ENCODE measurements around the gene SLC6A15. TPM values are rescaled to one million over a fixed set of nuclear protein-coding genes. Genes with fewer than 3 reads are reported as not detected.

The SLC6A15 gene
- total RNA-seq, 1 experiment from 2014 or later, result 24.4 TPM

- H3K27me3 ChIP-seq, result no peaks in the 10 kb centered on the region
- no peaks in the 10 kb centered on the region for H3K9me3 ChIP-seq (replicated peaks)
- no peaks in the 10 kb centered on the region for H3K36me3 ChIP-seq
- H3K4me3 ChIP-seq, result no peak overlapping the region
- no peak overlapping the region for H3K27ac ChIP-seq
- H3K4me1 ChIP-seq, result no peaks in the 10 kb centered on the region
- no peak for DNase-seq
Observed at GRCh38 chr12:84843593-84844144, 68.9 kb downstream of the SLC6A15 start.

GRCh38 chr12:84842406-84843013, 70.1 kb downstream of the SLC6A15 start:
- H3K27me3 ChIP-seq, result no peaks in the 10 kb centered on the region
- peak; percentile 6 to 65 for DNase-seq
- no peak overlapping the region for H3K4me3 ChIP-seq
- no peak overlapping the region for H3K27ac ChIP-seq
- no peaks in the 10 kb centered on the region for H3K9me3 ChIP-seq (replicated peaks)
- no peaks in the 10 kb centered on the region for H3K36me3 ChIP-seq
- no peaks in the 10 kb centered on the region for H3K4me1 ChIP-seq

- no peak for DNase-seq
- H3K4me1 ChIP-seq, result no peaks in the 10 kb centered on the region
- no peak overlapping the region for H3K27ac ChIP-seq
- no peaks in the 10 kb centered on the region for H3K27me3 ChIP-seq
- H3K4me3 ChIP-seq, result no peak overlapping the region
- no peaks in the 10 kb centered on the region for H3K36me3 ChIP-seq
- no peaks in the 10 kb centered on the region for H3K9me3 ChIP-seq (replicated peaks)
Observed at GRCh38 chr12:84841591-84841990, 71.0 kb downstream of the SLC6A15 start.

- H3K27ac ChIP-seq, result no peak overlapping the region
- no peaks in the 10 kb centered on the region for H3K27me3 ChIP-seq
- no peak overlapping the region for H3K4me3 ChIP-seq
- no peaks in the 10 kb centered on the region for H3K4me1 ChIP-seq
- no peak for DNase-seq
- no peaks in the 10 kb centered on the region for H3K36me3 ChIP-seq
- no peaks in the 10 kb centered on the region for H3K9me3 ChIP-seq (replicated peaks)
Observed at GRCh38 chr12:84840356-84840755, 72.2 kb downstream of the SLC6A15 start.

GRCh38 chr12:84826925-84827324, 85.7 kb downstream of the SLC6A15 start:
- H3K4me1 ChIP-seq, result 0 out of 2 replicates have a peak, but pooled peaks cover 10% of the 10 kb centered on the region
- H3K27me3 ChIP-seq, result no peaks in the 10 kb centered on the region
- H3K27ac ChIP-seq, result no peak overlapping the region
- no peak for DNase-seq
- H3K9me3 ChIP-seq (replicated peaks), result no peaks in the 10 kb centered on the region
- no peak overlapping the region for H3K4me3 ChIP-seq
- H3K36me3 ChIP-seq, result no peaks in the 10 kb centered on the region

- H3K36me3 ChIP-seq, result no peaks in the 10 kb centered on the region
- H3K4me1 ChIP-seq, result 0 out of 2 replicates have a peak, but pooled peaks cover 10% of the 10 kb centered on the region
- no peak for DNase-seq
- no peak overlapping the region for H3K4me3 ChIP-seq
- no peak overlapping the region for H3K27ac ChIP-seq
- H3K27me3 ChIP-seq, result no peaks in the 10 kb centered on the region
- H3K9me3 ChIP-seq (replicated peaks), result no peaks in the 10 kb centered on the region
Observed at GRCh38 chr12:84825149-84825548, 87.5 kb downstream of the SLC6A15 start.

- no peak overlapping the region for H3K4me3 ChIP-seq
- peak; percentile 45 to 56 for DNase-seq
- H3K27me3 ChIP-seq, result no peaks in the 10 kb centered on the region
- H3K36me3 ChIP-seq, result no peaks in the 10 kb centered on the region
- 0 out of 2 replicates have a peak, but pooled peaks cover 6% of the 10 kb centered on the region for H3K4me1 ChIP-seq
- no peak overlapping the region for H3K27ac ChIP-seq
- no peaks in the 10 kb centered on the region for H3K9me3 ChIP-seq (replicated peaks)
Observed at GRCh38 chr12:84822525-84822924, 90.1 kb downstream of the SLC6A15 start.

- peak in 1 of 2 experiments; percentile 6 for DNase-seq
- Histone ChIP-seq H3K4me1 (peaks cover 23% of the 10 kb centered on the region), H3K27me3 (no peaks in the 10 kb centered on the region), H3K4me3 (no peak overlapping the region), H3K27ac (peak overlapping the region; percentile 25; the same call in 1 of the 2 replicates), H3K36me3 (no peaks in the 10 kb centered on the region), H3K9me3 (replicated peaks) (no peaks in the 10 kb centered on the region)
Observed at GRCh38 chr12:84816916-84817695, 95.5 kb downstream of the SLC6A15 start.

GRCh38 chr12:84814664-84815245, 97.8 kb downstream of the SLC6A15 start:
- no peaks in the 10 kb centered on the region for H3K36me3 ChIP-seq
- H3K9me3 ChIP-seq (replicated peaks), result no peaks in the 10 kb centered on the region
- no peaks in the 10 kb centered on the region for H3K27me3 ChIP-seq
- H3K27ac ChIP-seq, result no peak overlapping the region
- DNase-seq, result peak in 1 of 2 experiments; percentile 35
- H3K4me1 ChIP-seq, result peaks cover 30% of the 10 kb centered on the region
- H3K4me3 ChIP-seq, result no peak overlapping the region

GRCh38 chr12:84813780-84814663, 98.6 kb downstream of the SLC6A15 start:
- H3K27ac ChIP-seq, result no peak overlapping the region
- H3K36me3 ChIP-seq, result no peaks in the 10 kb centered on the region
- no peaks in the 10 kb centered on the region for H3K27me3 ChIP-seq
- no peak for DNase-seq
- H3K4me3 ChIP-seq, result no peak overlapping the region
- peaks cover 36% of the 10 kb centered on the region for H3K4me1 ChIP-seq
- H3K9me3 ChIP-seq (replicated peaks), result no peaks in the 10 kb centered on the region

- H3K36me3 ChIP-seq, result no peaks in the 10 kb centered on the region
- H3K4me1 ChIP-seq, result peaks cover 25% of the 10 kb centered on the region
- no peaks in the 10 kb centered on the region for H3K9me3 ChIP-seq (replicated peaks)
- no peak for DNase-seq
- H3K27ac ChIP-seq, result no peak overlapping the region
- H3K27me3 ChIP-seq, result no peaks in the 10 kb centered on the region
- no peak overlapping the region for H3K4me3 ChIP-seq
Observed at GRCh38 chr12:84811291-84811690, 101.3 kb downstream of the SLC6A15 start.

- Histone ChIP-seq H3K4me3 (no peak overlapping the region), H3K4me1 (peaks cover 21% of the 10 kb centered on the region), H3K27ac (no peak overlapping the region), H3K27me3 (no peaks in the 10 kb centered on the region), H3K9me3 (replicated peaks) (no peaks in the 10 kb centered on the region), H3K36me3 (no peaks in the 10 kb centered on the region)
- no peak for DNase-seq
Observed at GRCh38 chr12:84810611-84811010, 102.0 kb downstream of the SLC6A15 start.
